Naive B cell (primary cell): ENCODE data around the gene TRAPPC2L. TPM values are rescaled to one million over a fixed set of nuclear protein-coding genes. Genes with fewer than 3 reads are reported as not detected.
"Not testable (repeated sequence)": the region's sequence is repeated elsewhere in the genome, so short reads cannot be mapped to it uniquely, and the experiment has no call there.

ENCODE experiments used
- ATAC-seq, 2 donors: fragments of 150-1000 bp; cut with Tn5 transposase; 2 replicates each; pipeline ENCODE4 v1.10.0; 2021; ENCODE audit warnings: low read depth in 2 of 2, mild to moderate bottlenecking in 2 of 2, moderate library complexity in 2 of 2
- DNase-seq: peaks from one replicate; pipeline ENCODE4 v3.0.0; 2022
- H3K27ac Mint-ChIP-seq, 6 donors: one replicate each; pipeline ENCODE4 v1.8.0; 2020 to 2022; ENCODE audit warnings: mild to moderate bottlenecking in 6 of 6, mixed read lengths in 6 of 6, moderate library complexity in 5 of 6, inconsistent platforms in 2 of 6
- H3K27me3 Mint-ChIP-seq, 3 donors: one replicate each; pipeline ENCODE4 v1.8.0; 2021 to 2022; ENCODE audit warnings: mixed read lengths in 3 of 3, mild to moderate bottlenecking in 1 of 3
- H3K36me3 Mint-ChIP-seq, 2 donors: one replicate each; pipeline ENCODE4 v1.8.0; 2020 to 2022; ENCODE audit warnings: mixed read lengths in 2 of 2, inconsistent platforms in 1 of 2, mild to moderate bottlenecking in 1 of 2
- H3K4me1 Mint-ChIP-seq, 3 donors: one replicate each; pipeline ENCODE4 v1.8.0; 2020 to 2022; ENCODE audit warnings: mixed read lengths in 3 of 3, inconsistent platforms in 1 of 3, mild to moderate bottlenecking in 1 of 3, moderate library complexity in 1 of 3
- H3K4me3 Mint-ChIP-seq, 8 donors: one replicate each; pipeline ENCODE4 v1.8.0; 2020 to 2022; ENCODE audit warnings: mild to moderate bottlenecking in 8 of 8, mixed read lengths in 8 of 8, moderate library complexity in 8 of 8, inconsistent platforms in 2 of 8
- H3K9me3 Mint-ChIP-seq, 7 donors: one replicate each; pipeline ENCODE4 v1.8.0; 2020 to 2022; ENCODE audit warnings: mixed read lengths in 7 of 7, mild to moderate bottlenecking in 5 of 7, inconsistent platforms in 2 of 7, moderate library complexity in 1 of 7
- polyA plus RNA-seq, 6 donors: library from polyadenylated mRNA; unstranded; fragments of 300-500 nt; fragmentation: Illumina TruSeq; gene quantifications; one replicate each; pipeline ENCODE4 v1.2.3, GENCODE V29; 2021; ENCODE audit warnings: low read depth in 6 of 6

Gene TRAPPC2L
- polyA plus RNA-seq, 6 donors from 2014 or later: 87.3 to 100 (median 90.9) TPM

DNA sequence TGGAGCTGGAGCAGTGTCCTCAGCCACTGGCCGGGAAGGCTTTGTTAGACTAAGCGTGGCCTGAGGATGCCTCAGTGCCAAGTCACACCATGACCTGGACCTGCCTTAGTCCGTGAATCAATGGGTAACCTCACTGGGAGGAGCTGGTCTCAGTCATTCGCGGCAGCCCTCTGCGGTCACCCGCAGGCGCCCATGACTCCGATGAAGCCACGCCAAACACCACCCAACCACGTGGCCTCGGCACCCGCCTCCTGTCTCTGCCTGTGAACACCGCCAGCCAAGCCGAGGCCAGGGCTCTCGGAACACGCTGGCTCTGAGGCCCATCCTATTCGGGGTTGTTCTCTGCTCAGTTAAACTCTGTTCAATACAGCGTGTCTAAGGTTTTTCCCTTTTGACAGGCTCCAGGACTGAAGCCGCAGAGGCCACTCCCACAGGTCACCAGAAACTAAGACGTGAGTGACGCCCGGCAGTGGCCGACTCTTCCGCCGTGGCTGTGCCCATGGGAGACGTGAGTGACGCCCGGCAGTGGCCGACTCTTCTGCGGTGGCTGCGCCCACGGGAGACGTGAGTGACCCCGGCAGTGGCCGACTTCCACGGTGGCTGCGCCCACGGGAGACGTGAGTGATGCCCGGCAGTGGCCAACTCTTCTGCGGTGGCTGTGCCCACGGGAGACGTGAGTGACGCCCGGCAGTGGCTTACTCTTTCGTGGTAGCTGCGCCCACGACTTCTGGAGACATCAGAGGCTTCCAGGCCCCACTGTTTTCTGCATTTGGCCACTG, 26.4 kb downstream of the TRAPPC2L start:
- Mint-ChIP-seq H3K4me3 (peak overlapping the region in 1 of 8 donors; percentile 16), H3K27ac (peak overlapping the region in 3 of 6 donors; percentile 24 to 65 (median 49)), H3K36me3 (no peaks in the 10 kb centered on the region), H3K27me3 (no peaks in the 10 kb centered on the region), H3K9me3 (peaks cover 0 to 1% (median 0%) of the 10 kb centered on the region in 7 donors), H3K4me1 (peaks cover 7 to 10% (median 7%) of the 10 kb centered on the region in 3 donors)
- ATAC-seq (no peak), DNase-seq (no peak)

DNA sequence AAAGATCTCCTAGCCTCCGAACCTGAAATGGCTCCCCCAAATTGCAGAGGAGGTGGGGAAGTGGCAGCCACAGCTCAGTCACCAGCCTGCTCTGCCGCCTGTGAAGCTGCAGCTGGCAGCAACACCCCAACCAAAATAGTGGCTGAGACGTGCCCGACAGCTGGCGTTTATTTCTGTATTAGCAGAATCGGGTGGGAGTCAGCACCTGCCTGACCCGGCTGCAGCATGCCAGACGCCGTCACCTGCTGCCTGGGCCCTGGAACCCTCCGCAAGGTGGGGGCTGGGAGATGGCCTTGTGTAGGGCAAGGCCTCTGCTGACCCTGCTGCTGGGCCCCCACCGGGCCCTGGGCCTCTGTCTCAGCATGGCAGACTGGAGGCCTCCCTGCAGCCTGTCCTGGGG, 27.0 kb downstream of the TRAPPC2L start:
- H3K9me3 Mint-ChIP-seq: peaks cover 0 to 1% (median 0%) of the 10 kb centered on the region in 7 donors
- H3K27me3 Mint-ChIP-seq: no peaks in the 10 kb centered on the region
- H3K36me3 Mint-ChIP-seq: no peaks in the 10 kb centered on the region
- H3K4me1 Mint-ChIP-seq: peaks cover 7 to 10% (median 7%) of the 10 kb centered on the region in 3 donors
- DNase-seq (no peak), ATAC-seq (no peak)
- H3K27ac Mint-ChIP-seq: no peak overlapping the region
- H3K4me3 Mint-ChIP-seq: no peak overlapping the region

DNA sequence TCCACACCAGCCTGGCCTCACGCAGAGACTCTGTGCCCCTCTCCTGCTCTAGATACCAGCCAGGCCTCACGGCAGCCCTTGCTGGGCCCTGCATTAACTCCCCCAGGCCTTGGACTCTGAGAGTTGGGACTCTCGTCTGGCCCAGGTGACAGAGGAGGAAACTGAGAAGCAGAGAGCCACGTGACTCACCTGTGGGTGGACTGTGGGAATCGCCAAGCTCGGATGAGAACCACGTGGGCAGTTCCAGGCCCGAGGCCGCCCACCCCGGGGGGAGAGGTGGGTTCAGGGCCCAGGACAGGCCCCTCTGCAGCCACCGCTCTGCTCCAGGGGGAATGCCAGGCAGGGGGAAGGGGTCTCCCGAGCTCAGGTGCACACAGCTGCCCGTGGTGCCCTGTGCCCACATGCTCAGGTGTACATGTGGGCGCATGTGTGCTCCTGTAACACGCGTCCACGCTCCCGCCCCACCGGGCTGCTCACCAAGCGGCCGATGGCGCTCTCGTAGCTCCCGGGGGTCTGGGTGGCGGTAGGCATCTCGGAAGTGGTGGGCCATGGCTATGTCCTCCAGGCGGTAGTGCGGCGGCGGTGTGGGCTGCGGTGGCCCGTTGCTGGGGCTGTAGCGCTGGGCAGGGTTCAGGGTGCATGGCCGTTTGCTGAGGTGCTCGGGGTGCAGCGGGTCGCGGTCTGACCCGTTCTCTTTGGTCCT, 27.8 kb downstream of the TRAPPC2L start:
- ATAC-seq (no peak), DNase-seq (no peak)
- Mint-ChIP-seq H3K27ac (peak overlapping the region in 1 of 6 donors; percentile 47), H3K9me3 (peaks cover 0 to 1% (median 0%) of the 10 kb centered on the region in 7 donors), H3K36me3 (no peaks in the 10 kb centered on the region), H3K4me1 (peaks cover 7 to 12% (median 7%) of the 10 kb centered on the region in 3 donors), H3K4me3 (peak overlapping the region in 1 of 8 donors; percentile 68), H3K27me3 (no peaks in the 10 kb centered on the region)

DNA sequence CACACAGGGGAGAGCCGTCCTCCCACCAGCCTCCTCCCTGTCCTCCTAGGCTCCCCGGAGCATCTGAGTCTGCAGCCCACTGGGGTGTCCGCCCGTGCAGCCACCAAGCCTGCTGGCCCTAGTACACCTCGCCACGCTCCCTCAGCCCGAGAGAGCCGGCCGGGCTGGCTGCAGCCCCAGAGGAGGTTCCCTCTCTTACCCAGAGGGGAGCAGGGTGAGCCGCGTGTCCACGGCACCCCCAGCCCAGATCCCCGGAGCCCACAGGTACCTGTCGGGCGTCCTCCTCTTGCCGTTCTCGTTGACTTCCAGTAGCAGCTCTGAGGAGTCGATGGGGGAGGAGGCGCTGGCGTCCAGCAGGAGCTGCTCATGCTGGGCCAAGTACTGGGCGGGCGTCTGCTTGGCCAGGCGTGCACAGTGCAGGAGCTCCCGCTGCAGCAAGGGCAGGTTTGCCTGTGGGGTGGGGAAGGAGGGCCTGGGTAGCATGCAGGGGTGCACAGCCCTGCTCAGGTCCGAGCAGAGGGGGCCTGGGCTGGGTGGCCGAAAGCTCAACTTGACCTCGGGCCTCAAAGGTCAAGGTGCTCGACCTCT, 28.9 kb downstream of the TRAPPC2L start:
- Mint-ChIP-seq H3K36me3 (peaks cover 0 to under 1% of the 10 kb centered on the region in 2 donors), H3K9me3 (peaks cover 0 to 3% (median 0%) of the 10 kb centered on the region in 7 donors), H3K27me3 (no peaks in the 10 kb centered on the region), H3K27ac (peak overlapping the region in 1 of 6 donors; percentile 38), H3K4me3 (no peak overlapping the region), H3K4me1 (peaks cover 7 to 13% (median 7%) of the 10 kb centered on the region in 3 donors)
- DNase-seq (no peak), ATAC-seq (no peak)

DNA sequence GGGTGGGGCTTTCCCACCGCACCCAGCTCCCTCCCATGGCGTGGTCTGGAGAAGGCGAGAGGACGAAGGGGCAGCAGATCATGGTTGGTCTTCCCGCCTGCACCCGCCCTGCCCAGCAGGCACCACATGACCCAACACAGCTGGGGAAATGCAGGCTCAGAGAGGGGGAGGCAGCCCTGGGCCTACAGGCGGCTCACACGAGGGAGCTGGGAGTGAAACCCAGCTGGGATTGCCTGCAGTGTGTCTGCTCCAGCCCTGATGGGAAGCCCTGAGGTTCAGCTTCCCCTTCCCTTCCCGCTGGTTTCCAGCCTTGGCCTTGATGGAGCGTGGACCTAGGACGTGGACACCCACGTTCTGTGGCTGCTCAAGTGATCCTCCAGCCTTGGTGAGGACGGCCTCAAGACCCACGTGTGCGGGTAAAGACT, 29.5 kb downstream of the TRAPPC2L start:
- peaks cover 0 to 7% of the 10 kb centered on the region in 2 donors for H3K36me3 Mint-ChIP-seq
- H3K27me3 Mint-ChIP-seq: no peaks in the 10 kb centered on the region
- peak overlapping the region in 1 of 6 donors; percentile 38 for H3K27ac Mint-ChIP-seq

DNA sequence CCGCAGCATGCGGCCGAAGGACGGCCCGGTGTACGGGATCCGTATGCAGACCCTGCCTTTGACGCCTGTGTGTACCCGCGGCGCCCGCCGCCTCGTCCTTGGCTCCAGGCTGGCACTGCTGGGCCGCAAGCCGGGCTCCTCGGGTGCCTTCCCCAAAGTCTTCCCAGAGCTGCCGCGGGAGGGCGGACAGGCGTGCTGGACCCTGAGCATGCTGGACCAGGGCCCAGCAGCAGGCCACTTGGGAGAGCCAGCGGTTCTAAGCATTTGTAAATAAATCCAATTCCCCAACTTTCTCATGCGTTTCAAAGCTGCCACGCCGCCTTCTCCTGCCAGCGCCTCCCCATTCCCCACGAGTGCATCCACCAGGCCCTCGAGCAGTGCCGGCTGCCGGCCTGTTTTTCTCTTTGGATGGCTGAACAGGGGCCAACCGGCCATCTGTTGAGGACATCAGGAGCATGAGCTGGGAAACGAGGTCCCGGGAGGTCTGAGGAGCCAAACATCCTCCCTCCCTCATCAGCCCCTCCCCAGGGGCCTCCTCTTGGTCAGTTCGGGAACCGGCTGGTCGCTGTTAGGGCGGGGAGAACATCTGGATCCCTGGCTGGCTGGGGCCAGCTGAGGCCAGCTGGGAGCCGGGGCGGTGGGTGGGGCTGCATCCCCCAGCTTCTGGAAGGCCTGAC, 30.1 kb downstream of the TRAPPC2L start:
- H3K4me3 Mint-ChIP-seq: peak overlapping the region in 1 of 8 donors; percentile 15
- H3K36me3 Mint-ChIP-seq: peaks cover 0 to 12% of the 10 kb centered on the region in 2 donors
- H3K4me1 Mint-ChIP-seq: peaks cover 6 to 13% (median 7%) of the 10 kb centered on the region in 3 donors
- no peaks in the 10 kb centered on the region for H3K27me3 Mint-ChIP-seq
- no peak overlapping the region for H3K27ac Mint-ChIP-seq
- H3K9me3 Mint-ChIP-seq: peaks cover 0 to 3% (median 0%) of the 10 kb centered on the region in 7 donors
- no peak for DNase-seq
- ATAC-seq: no peak

More for the DNA sequence above, 29.5 kb downstream of the TRAPPC2L start:
- Mint-ChIP-seq H3K4me3 (no peak overlapping the region), H3K9me3 (peaks cover 0 to 3% (median 0%) of the 10 kb centered on the region in 7 donors), H3K4me1 (peaks cover 7 to 13% (median 7%) of the 10 kb centered on the region in 3 donors)
- no peak for ATAC-seq
- no peak for DNase-seq

DNA sequence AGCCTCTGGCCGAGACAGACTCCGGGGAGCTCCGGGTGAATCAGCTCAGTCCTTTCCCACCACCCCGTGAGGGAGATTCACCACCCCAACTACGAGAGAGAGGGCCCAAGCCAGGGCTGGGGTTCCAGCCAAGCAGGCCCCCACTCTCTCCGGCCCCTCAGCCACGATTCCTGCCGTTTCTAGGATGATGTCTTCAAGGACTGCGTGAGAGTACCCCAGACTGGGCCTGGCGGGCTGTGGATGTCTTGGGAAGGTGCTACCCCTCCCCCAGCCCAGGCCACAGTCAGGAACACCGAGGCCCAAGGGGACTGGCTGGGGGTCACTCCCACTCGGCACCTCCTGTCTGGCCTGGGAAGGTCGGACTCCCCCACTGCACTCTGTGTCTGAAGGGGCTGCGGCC, 31.1 kb downstream of the TRAPPC2L start:
- Mint-ChIP-seq H3K27me3 (no peaks in the 10 kb centered on the region), H3K9me3 (peaks cover 0 to 1% (median 0%) of the 10 kb centered on the region in 7 donors), H3K36me3 (peaks cover 0 to 13% of the 10 kb centered on the region in 2 donors), H3K4me3 (peak overlapping the region in 1 of 8 donors; percentile 42), H3K4me1 (peaks cover 0 to 7% (median 3%) of the 10 kb centered on the region in 3 donors), H3K27ac (peak overlapping the region in 1 of 6 donors; percentile 73)
- no peak for ATAC-seq
- DNase-seq: no peak

DNA sequence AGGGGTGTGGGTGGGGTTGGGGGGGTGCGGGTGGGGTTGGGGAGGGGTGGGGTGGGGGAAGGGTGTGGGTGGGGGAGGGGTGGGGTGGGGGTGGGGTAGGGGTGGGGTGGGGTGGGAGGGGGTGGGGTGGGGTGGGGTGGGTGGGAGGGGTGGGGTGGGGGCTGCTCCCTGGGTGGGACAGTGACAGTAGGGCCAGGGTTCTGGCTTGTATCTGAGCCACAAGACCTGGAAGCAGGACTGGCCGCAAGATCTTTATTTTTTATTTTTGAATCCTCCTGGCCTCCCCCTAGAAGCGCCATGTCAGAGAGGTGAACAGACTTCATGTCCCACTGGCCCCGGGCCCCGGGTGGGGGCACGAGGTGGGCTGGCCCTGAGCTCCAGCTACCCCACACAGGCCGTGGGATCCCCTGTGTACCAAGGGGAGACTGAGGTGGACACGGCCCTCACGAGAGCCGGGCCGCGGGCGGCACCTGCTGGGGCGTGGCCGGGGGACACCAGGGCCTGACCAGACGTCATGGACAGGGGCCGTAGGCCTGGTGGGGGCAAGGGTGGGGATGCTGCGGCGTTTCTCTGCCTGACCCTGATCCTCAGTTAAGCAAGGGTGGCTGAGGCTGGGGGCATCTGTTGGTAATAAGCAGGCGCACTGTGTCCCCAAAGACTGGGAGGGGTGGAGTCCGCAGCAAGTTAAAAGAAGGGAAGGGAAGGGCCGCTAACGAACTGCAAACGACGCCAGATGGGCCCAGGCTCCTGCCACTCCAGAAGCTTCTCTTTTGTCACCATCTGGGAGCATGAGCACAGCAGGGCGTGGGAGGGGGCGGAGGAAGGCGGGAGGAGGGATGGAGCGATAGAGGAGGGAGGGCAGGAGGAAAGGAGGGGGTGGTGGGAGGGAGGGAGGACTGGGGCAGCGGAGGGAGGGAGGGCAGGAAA, 31.8 kb downstream of the TRAPPC2L start:
- ATAC-seq (no peak), DNase-seq (no peak)
- H3K27me3 Mint-ChIP-seq: no peaks in the 10 kb centered on the region
- H3K27ac Mint-ChIP-seq: no peak overlapping the region
- peaks cover 0 to 3% (median 3%) of the 10 kb centered on the region in 3 donors for H3K4me1 Mint-ChIP-seq
- no peak overlapping the region for H3K4me3 Mint-ChIP-seq
- peaks cover 0 to 13% of the 10 kb centered on the region in 2 donors for H3K36me3 Mint-ChIP-seq
- H3K9me3 Mint-ChIP-seq: peaks cover 0 to 1% (median 0%) of the 10 kb centered on the region in 7 donors

DNA sequence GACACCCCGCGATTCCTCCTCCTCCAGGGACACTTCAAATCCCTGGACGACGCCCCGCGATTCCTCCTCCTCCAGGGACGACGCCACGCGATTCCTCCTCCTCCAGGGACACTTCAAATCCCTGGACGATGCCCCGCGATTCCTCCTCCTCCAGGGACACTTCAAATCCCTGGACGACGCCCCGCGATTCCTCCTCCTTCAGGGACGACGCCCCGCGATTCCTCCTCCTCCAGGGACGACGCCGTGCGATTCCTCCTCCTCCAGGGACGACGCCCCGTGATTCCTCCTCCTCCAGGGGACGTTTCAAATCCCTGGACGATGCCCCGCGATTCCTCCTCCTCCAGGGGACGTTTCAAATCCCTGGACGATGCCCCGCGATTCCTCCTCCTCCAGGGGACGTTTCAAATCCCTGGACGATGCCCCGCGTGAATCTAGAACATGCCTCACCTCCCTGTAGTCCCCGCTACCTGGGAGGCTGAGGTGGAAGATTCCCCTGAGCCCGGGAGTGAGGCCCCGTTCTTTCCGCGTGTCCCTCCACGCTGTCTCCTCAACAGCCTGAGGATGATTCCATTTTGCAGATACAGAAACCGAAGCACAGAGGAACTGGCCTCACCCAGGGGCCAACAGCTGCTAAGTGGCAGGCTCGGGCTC, 32.9 kb downstream of the TRAPPC2L start:
- peak overlapping the region in 1 of 6 donors; percentile 52 for H3K27ac Mint-ChIP-seq
- ATAC-seq, H3K4me1 Mint-ChIP-seq, H3K4me3 Mint-ChIP-seq, DNase-seq, H3K27me3 Mint-ChIP-seq, H3K9me3 Mint-ChIP-seq: not testable (repeated sequence)
- H3K36me3 Mint-ChIP-seq: peaks cover 0 to 13% of the 10 kb centered on the region in 2 donors

DNA sequence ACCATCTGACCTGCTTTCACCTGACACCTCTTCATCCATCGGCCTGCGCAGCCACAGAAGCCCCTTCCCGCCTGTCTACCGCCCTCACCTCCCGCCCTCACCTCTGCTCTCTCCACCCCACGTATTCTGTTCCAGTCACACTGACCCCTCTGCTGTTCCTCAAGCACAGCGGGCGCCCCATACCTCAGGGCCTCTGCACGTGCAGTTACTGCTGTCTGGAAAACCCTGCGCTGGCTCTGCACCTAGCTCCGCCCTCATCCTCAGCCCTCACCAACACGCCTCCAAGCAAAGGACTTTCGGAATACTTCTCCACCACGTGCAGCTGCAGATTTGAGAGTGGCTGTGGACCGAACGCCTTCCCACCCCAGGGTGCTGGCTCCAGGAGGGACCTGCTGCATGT, 34.2 kb downstream of the TRAPPC2L start:
- Mint-ChIP-seq H3K4me1 (peaks cover 8 to 17% (median 12%) of the 10 kb centered on the region in 3 donors), H3K9me3 (peaks cover 0 to 1% (median 0%) of the 10 kb centered on the region in 7 donors), H3K27me3 (no peaks in the 10 kb centered on the region), H3K4me3 (no peak overlapping the region), H3K27ac (peak overlapping the region in 2 of 6 donors; percentile 74 to 81), H3K36me3 (peaks cover 0 to 13% of the 10 kb centered on the region in 2 donors)
- ATAC-seq: no peak
- no peak for DNase-seq

DNA sequence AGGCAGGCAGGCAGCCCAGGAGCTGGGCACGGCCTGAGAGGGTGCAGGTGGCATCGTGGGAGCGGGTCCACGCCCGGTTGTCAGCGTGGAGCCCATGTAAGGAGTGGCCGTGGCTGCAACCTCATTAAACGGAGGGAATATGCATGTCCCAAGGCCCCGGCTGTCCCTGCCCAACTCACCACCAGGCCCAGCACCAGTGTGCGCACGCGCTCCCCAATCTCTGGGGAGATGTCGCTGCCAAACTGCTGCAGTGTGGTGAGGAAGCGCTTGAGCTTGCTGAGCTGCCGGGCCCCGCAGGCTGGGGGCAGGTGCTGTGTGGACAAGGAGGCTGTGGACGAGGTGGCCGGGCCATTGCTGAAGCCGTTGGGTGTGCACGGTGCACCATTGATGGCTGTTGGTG, 35.1 kb downstream of the TRAPPC2L start:
- Mint-ChIP-seq H3K27me3 (no peaks in the 10 kb centered on the region), H3K4me1 (peaks cover 8 to 20% (median 12%) of the 10 kb centered on the region in 3 donors), H3K4me3 (no peak overlapping the region), H3K9me3 (peaks cover 0 to 1% (median 0%) of the 10 kb centered on the region in 7 donors), H3K27ac (no peak overlapping the region), H3K36me3 (peaks cover 0 to 13% of the 10 kb centered on the region in 2 donors)
- no peak for ATAC-seq
- no peak for DNase-seq
